T-cell (primary cell): Measurements from ENCODE around the gene MFNG. TPM values are rescaled to one million over a fixed set of nuclear protein-coding genes. Genes with fewer than 3 reads are reported as not detected.

Experiments used
- ATAC-seq, 4 experiments: fragments of 200-7000 bp in 3 of 4; fragments of 150-1000 bp in 1 of 4; cut with Tn5 transposase; replicated peaks in 1 of 4; 1 replicate in 3 of 4; 2 replicates in 1 of 4; pipeline ENCODE4 v1.10.0; 2021; ENCODE audit warnings: moderate library complexity in 3 of 4, mild to moderate bottlenecking in 2 of 4, moderate number of reproducible peaks in 1 of 4
- CTCF ChIA-PET, 2 donors: fragments of 300-600 bp; sonication (Branson Sonifier 250); formaldehyde crosslinking; loops; one replicate each; lab custom pipeline; 2022; ENCODE audit warnings: antibody characterized with exemption in 2 of 2; lab: Charles Lee
- POLR2A ChIA-PET, 2 donors: fragments of 300-600 bp; sonication (Branson Sonifier 250); formaldehyde crosslinking; loops; one replicate each; lab custom pipeline; 2022; ENCODE audit warnings: antibody characterized with exemption in 2 of 2; lab: Charles Lee
- DNase-seq, 35 experiments: peaks; one replicate each; pipeline versions ENCODE4 v3.0.0 to v3.0.0-alpha.2; 2013 to 2023
- H3K27ac ChIP-seq: one replicate; pipeline ENCODE4 v1.5.1; 2013; ENCODE audit warnings: low read length
- H3K27me3 ChIP-seq, 2 experiments: replicated peaks in 1 of 2; 1 replicate in 1 of 2; 2 replicates in 1 of 2; pipeline versions ENCODE4 v1.6.1 to v1.7.0; 2013; ENCODE audit warnings: low read length in 1 of 2, mixed read lengths in 1 of 2; ENCODE audit not compliant: control insufficient read depth in 2 of 2, insufficient read depth in 2 of 2; ENCODE audit errors: extremely low read depth in 1 of 2
- H3K36me3 ChIP-seq, 2 donors: 1 replicate in 1 of 2; 2 replicates in 1 of 2; pipeline versions ENCODE4 v1.6.1 to v1.7.0; 2013; ENCODE audit warnings: low read length in 1 of 2; ENCODE audit not compliant: control insufficient read depth in 2 of 2, insufficient read depth in 1 of 2; ENCODE audit errors: extremely low read depth in 1 of 2
- H3K4me1 ChIP-seq, 2 experiments: 1 replicate in 1 of 2; 2 replicates in 1 of 2; pipeline versions ENCODE4 v1.6.1 to v1.7.0; 2013; ENCODE audit warnings: low read length in 2 of 2, mixed read lengths in 1 of 2; ENCODE audit not compliant: insufficient read depth in 2 of 2, control insufficient read depth in 1 of 2; ENCODE audit errors: extremely low read depth in 1 of 2
- H3K4me3 ChIP-seq, 2 donors: 1 replicate in 1 of 2; 2 replicates in 1 of 2; pipeline versions ENCODE4 v1.5.1 to v1.7.0; 2013; ENCODE audit warnings: mild to moderate bottlenecking in 2 of 2, low read length in 1 of 2, moderate library complexity in 1 of 2; ENCODE audit not compliant: control insufficient read depth in 1 of 2; ENCODE audit errors: extremely low read depth in 1 of 2
- H3K9me3 ChIP-seq: 2 replicates; pipeline ENCODE4 v1.7.0; 2013
- H3K27ac Mint-ChIP-seq, 2 donors: one replicate each; pipeline ENCODE4 v1.8.0; 2020 to 2021; ENCODE audit warnings: mild to moderate bottlenecking in 2 of 2, mixed read lengths in 2 of 2
- H3K27me3 Mint-ChIP-seq, 2 donors: one replicate each; pipeline ENCODE4 v1.8.0; 2021 to 2022; ENCODE audit warnings: mixed read lengths in 2 of 2
- H3K36me3 Mint-ChIP-seq: one replicate; pipeline ENCODE4 v1.8.0; 2021; ENCODE audit warnings: mixed read lengths
- H3K4me1 Mint-ChIP-seq, 3 donors: one replicate each; pipeline ENCODE4 v1.8.0; 2020 to 2022; ENCODE audit warnings: mixed read lengths in 3 of 3, mild to moderate bottlenecking in 1 of 3
- H3K4me3 Mint-ChIP-seq, 3 donors: one replicate each; pipeline ENCODE4 v1.8.0; 2020 to 2022; ENCODE audit warnings: mild to moderate bottlenecking in 3 of 3, mixed read lengths in 3 of 3, moderate library complexity in 3 of 3
- H3K9me3 Mint-ChIP-seq, 3 donors: one replicate each; pipeline ENCODE4 v1.8.0; 2020 to 2022; ENCODE audit warnings: mixed read lengths in 3 of 3
- WGBS: methylation state at CpG from one replicate; pipeline ENCODE4 v1.1.5; 2013; ENCODE audit warnings: missing lambda C conversion rate; ENCODE audit not compliant: insufficient coverage; 5-methylcytosine and 5-hydroxymethylcytosine counted together
- total RNA-seq, 35 experiments: library from RNA in 6 of 35; stranded (reverse) in 6 of 35; fragments of 120-200 nt in 1 of 35; gene quantifications; one replicate each; pipeline versions ENCODE4 v1.2.1 to v1.2.4 and lab custom pipeline; 2013 to 2026

The MFNG gene
- total RNA-seq, 5 donors from 2014 or later (not counting 1 experiment from before 2014, with no cell fraction given) = 153 to 296 (median 268) TPM

GRCh38 chr22:37459206-37459605 is 27.0 kb downstream of the MFNG start:
- H3K36me3 ChIP-seq = peaks cover 2 to 7% of the 10 kb centered on the region in 2 donors
- no peak for DNase-seq
- ChIA-PET POLR2A (no interaction called here), CTCF (interaction anchor here (0.6 to 0.9 kb wide), 3 partner anchors 25 to 148 kb away, joined by 4 to 15 read pairs (median 5); no protein-coding TSS in a partner anchor)
- no peaks in the 10 kb centered on the region for H3K9me3 ChIP-seq
- WGBS = 100% methylated on average over 1 of the region's 9 CpGs
- H3K4me3 ChIP-seq = no peak overlapping the region
- H3K4me3 Mint-ChIP-seq = no peak overlapping the region
- H3K9me3 Mint-ChIP-seq = no peaks in the 10 kb centered on the region
- H3K27me3 ChIP-seq = peaks cover 0 to 2% of the 10 kb centered on the region in 2 experiments
- no peak overlapping the region for H3K27ac Mint-ChIP-seq
- peaks cover 0 to 3% of the 10 kb centered on the region in 2 experiments for H3K4me1 ChIP-seq
- no peak for ATAC-seq
- H3K4me1 Mint-ChIP-seq = peaks cover 3 to 8% (median 5%) of the 10 kb centered on the region in 3 donors
- no peak overlapping the region for H3K27ac ChIP-seq
- peaks cover 25% of the 10 kb centered on the region for H3K36me3 Mint-ChIP-seq
- no peaks in the 10 kb centered on the region for H3K27me3 Mint-ChIP-seq

GRCh38 chr22:37457093-37457893 is 28.9 kb downstream of the MFNG start:
- Mint-ChIP-seq H3K27me3 (no peaks in the 10 kb centered on the region), H3K27ac (no peak overlapping the region), H3K36me3 (peaks cover 25% of the 10 kb centered on the region), H3K9me3 (no peaks in the 10 kb centered on the region), H3K4me3 (no peak overlapping the region), H3K4me1 (peaks cover 3 to 8% (median 5%) of the 10 kb centered on the region in 3 donors)
- ChIA-PET CTCF (interaction anchor here in 1 of 2 donors (1.4 kb wide), 1 partner anchor 198 kb away, joined by 3 read pairs; no protein-coding TSS in a partner anchor), POLR2A (no interaction called here)
- ATAC-seq (peak; percentile 79 to 98 (median 96)), DNase-seq (peak; percentile 53 to 88 (median 79))
- Histone ChIP-seq H3K27me3 (peaks cover 0 to 2% of the 10 kb centered on the region in 2 experiments), H3K36me3 (peaks cover 0 to 7% of the 10 kb centered on the region in 2 donors), H3K4me1 (peaks cover 0 to 3% of the 10 kb centered on the region in 2 experiments), H3K27ac (no peak overlapping the region), H3K9me3 (no peaks in the 10 kb centered on the region), H3K4me3 (no peak overlapping the region)
- 20% methylated on average over 1 of the region's 4 CpGs for WGBS

- Histone ChIP-seq H3K4me3 (no peak overlapping the region), H3K4me1 (peaks cover 0 to 3% of the 10 kb centered on the region in 2 experiments), H3K9me3 (no peaks in the 10 kb centered on the region), H3K27ac (no peak overlapping the region), H3K36me3 (peaks cover 0 to 7% of the 10 kb centered on the region in 2 donors), H3K27me3 (peaks cover 0 to 2% of the 10 kb centered on the region in 2 experiments)
- no peaks in the 10 kb centered on the region for H3K27me3 Mint-ChIP-seq
- H3K9me3 Mint-ChIP-seq = no peaks in the 10 kb centered on the region
- H3K4me1 Mint-ChIP-seq = peaks cover 2 to 8% (median 3%) of the 10 kb centered on the region in 3 donors
- no peak overlapping the region for H3K4me3 Mint-ChIP-seq
- ATAC-seq (no peak), DNase-seq (no peak)
- CTCF ChIA-PET = no interaction called here
- 88% methylated on average over 16 of the region's 17 CpGs for WGBS
- POLR2A ChIA-PET = no interaction called here
- H3K36me3 Mint-ChIP-seq = peaks cover 20% of the 10 kb centered on the region
- no peak overlapping the region for H3K27ac Mint-ChIP-seq
Measured at GRCh38 chr22:37456346-37456745, 29.8 kb downstream of the MFNG start.

GRCh38 chr22:37455896-37456295 is 30.3 kb downstream of the MFNG start:
- 95% methylated on average over 11 of the region's 14 CpGs for whole genome bisulfite sequencing
- peaks cover 0 to 3% of the 10 kb centered on the region in 2 experiments for H3K4me1 ChIP-seq
- H3K27ac ChIP-seq = no peak overlapping the region
- H3K9me3 Mint-ChIP-seq = no peaks in the 10 kb centered on the region
- no peaks in the 10 kb centered on the region for H3K9me3 ChIP-seq
- DNase-seq (no peak), ATAC-seq (no peak)
- no peak overlapping the region for H3K27ac Mint-ChIP-seq
- H3K4me3 Mint-ChIP-seq = no peak overlapping the region
- H3K36me3 ChIP-seq = peaks cover 0 to 7% of the 10 kb centered on the region in 2 donors
- CTCF ChIA-PET = no interaction called here
- H3K36me3 Mint-ChIP-seq = peaks cover 20% of the 10 kb centered on the region
- POLR2A ChIA-PET = no interaction called here
- peaks cover 0 to 2% of the 10 kb centered on the region in 2 experiments for H3K27me3 ChIP-seq
- peaks cover 2 to 9% (median 3%) of the 10 kb centered on the region in 3 donors for H3K4me1 Mint-ChIP-seq
- H3K27me3 Mint-ChIP-seq = no peaks in the 10 kb centered on the region
- H3K4me3 ChIP-seq = no peak overlapping the region

GRCh38 chr22:37454857-37455686 is 31.1 kb downstream of the MFNG start:
- H3K4me1 Mint-ChIP-seq = peaks cover 7 to 16% (median 9%) of the 10 kb centered on the region in 3 donors
- H3K4me3 Mint-ChIP-seq = no peak overlapping the region
- ChIA-PET POLR2A (no interaction called here), CTCF (no interaction called here)
- H3K36me3 Mint-ChIP-seq = peaks cover 14% of the 10 kb centered on the region
- no peaks in the 10 kb centered on the region for H3K27me3 Mint-ChIP-seq
- no peak for DNase-seq
- H3K9me3 Mint-ChIP-seq = no peaks in the 10 kb centered on the region
- no peak overlapping the region for H3K27ac ChIP-seq
- peaks cover 0 to 2% of the 10 kb centered on the region in 2 experiments for H3K27me3 ChIP-seq
- no peak for ATAC-seq
- H3K4me3 ChIP-seq = no peak overlapping the region
- H3K9me3 ChIP-seq = no peaks in the 10 kb centered on the region
- no peak overlapping the region for H3K27ac Mint-ChIP-seq
- peaks cover 0 to 6% of the 10 kb centered on the region in 2 donors for H3K36me3 ChIP-seq
- 92% methylated on average over 10 of the region's 21 CpGs for WGBS
- H3K4me1 ChIP-seq = peaks cover 0 to 7% of the 10 kb centered on the region in 2 experiments

GRCh38 chr22:37453696-37454095 is 32.5 kb downstream of the MFNG start:
- no peaks in the 10 kb centered on the region for H3K27me3 Mint-ChIP-seq

More at GRCh38 chr22:37453696-37454095, 32.5 kb downstream of the MFNG start:
- Mint-ChIP-seq H3K9me3 (no peaks in the 10 kb centered on the region), H3K36me3 (peaks cover 7% of the 10 kb centered on the region), H3K4me1 (peaks cover 8 to 16% (median 10%) of the 10 kb centered on the region in 3 donors), H3K4me3 (no peak overlapping the region), H3K27ac (no peak overlapping the region)
- Histone ChIP-seq H3K4me3 (no peak overlapping the region), H3K36me3 (peaks cover 0 to 4% of the 10 kb centered on the region in 2 donors), H3K27me3 (peaks cover 0 to 10% of the 10 kb centered on the region in 2 experiments), H3K9me3 (no peaks in the 10 kb centered on the region), H3K27ac (no peak overlapping the region), H3K4me1 (peaks cover 0 to 7% of the 10 kb centered on the region in 2 experiments)
- POLR2A ChIA-PET = no interaction called here
- no peak for DNase-seq
- CTCF ChIA-PET = no interaction called here
- ATAC-seq = no peak
- WGBS = 100% methylated on average over 6 of the region's 7 CpGs
